GM18867 (cell line): ENCODE data around the gene THBS1.
A peak's percentile ranks its signal among the peaks of the same experiment; 100 is the strongest.

Source experiments
- ATAC-seq: cut with Tn5 transposase; IDR thresholded peaks from one replicate; pipeline ENCODE4 v1.9.1; 2021; ENCODE audit warnings: mild to moderate bottlenecking, moderate library complexity; ENCODE audit not compliant: unreplicated experiment

The THBS1 gene

GRCh38 chr15:39573287-39573686 lies 7.6 kb upstream of the THBS1 start:
- ATAC-seq, result no peak

GRCh38 chr15:39573844-39574243 lies 7.0 kb upstream of the THBS1 start:
- ATAC-seq, result no peak

GRCh38 chr15:39574427-39574826 lies 6.5 kb upstream of the THBS1 start:
- ATAC-seq, result no peak

- ATAC-seq, result no peak
These were observed 5.7 kb upstream of the THBS1 start for GRCh38 chr15:39575180-39575579.

GRCh38 chr15:39578851-39579486 lies 1.9 kb upstream of the THBS1 start:
- no peak for ATAC-seq

GRCh38 chr15:39579487-39580116 lies 1.3 kb upstream of the THBS1 start:
- ATAC-seq, result no peak

GRCh38 chr15:39580117-39580484 lies 778 bp upstream of the THBS1 start:
- peak; percentile 82 for ATAC-seq

GRCh38 chr15:39581242-39581792 lies 438 bp downstream of the THBS1 start:
- no peak for ATAC-seq

GRCh38 chr15:39581793-39582285 lies 960 bp downstream of the THBS1 start:
- no peak for ATAC-seq

GRCh38 chr15:39582286-39582976 lies 1.6 kb downstream of the THBS1 start:
- no peak for ATAC-seq

GRCh38 chr15:39582977-39583595 lies 2.2 kb downstream of the THBS1 start:
- no peak for ATAC-seq

- no peak for ATAC-seq
These were observed 2.9 kb downstream of the THBS1 start for GRCh38 chr15:39583596-39584265.

GRCh38 chr15:39584266-39584659 lies 3.4 kb downstream of the THBS1 start:
- no peak for ATAC-seq

GRCh38 chr15:39584662-39585388 lies 3.9 kb downstream of the THBS1 start:
- no peak for ATAC-seq

GRCh38 chr15:39585389-39585841 lies 4.5 kb downstream of the THBS1 start:
- no peak for ATAC-seq

- ATAC-seq, result no peak
These were observed 5.0 kb downstream of the THBS1 start for GRCh38 chr15:39585871-39586301.

GRCh38 chr15:39586387-39587095 lies 5.7 kb downstream of the THBS1 start:
- ATAC-seq, result no peak

GRCh38 chr15:39587096-39587721 lies 6.3 kb downstream of the THBS1 start:
- no peak for ATAC-seq
